Loucy (cell line): Measurements from ENCODE around the gene TUT7.

ENCODE experiments used
- EZH2phosphoT487 ChIP-seq: fragments of 200-600 bp; IDR thresholded peaks from 2 replicates; pipeline ENCODE4 v1.6.1; 2018; ENCODE audit warnings: antibody characterized with exemption, mild to moderate bottlenecking, moderate library complexity, borderline replicate concordance
- TF ChIP-seq, protein P1 (sequence below): fragments of 200-600 bp; sonication (generic); conservative IDR thresholded peaks from 2 replicates; pipeline ENCODE4 v1.5.1; 2014; ENCODE audit warnings: mild to moderate bottlenecking, antibody characterized with exemption, low read length

DNA sequence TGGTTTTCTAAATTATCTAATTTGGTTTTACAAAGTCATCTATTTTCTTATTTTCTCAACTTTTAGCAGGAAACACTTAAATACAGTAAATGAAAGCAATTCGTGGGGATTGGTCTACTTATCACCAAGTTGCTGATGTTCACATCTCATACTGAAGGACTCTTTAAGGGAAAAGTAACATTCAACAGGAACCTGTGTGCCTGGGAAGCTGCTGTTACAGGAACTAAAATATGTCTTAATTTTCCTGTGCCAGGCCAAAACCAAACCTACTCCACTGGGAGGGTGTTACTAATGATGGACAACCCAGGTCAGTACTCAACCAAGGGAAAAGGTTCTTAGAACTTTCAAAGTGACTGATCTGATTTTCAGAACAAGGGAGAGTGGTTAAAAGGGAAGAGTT lies 77.1 kb downstream of the TUT7 start:
- TF ChIP-seq, protein P1, sequence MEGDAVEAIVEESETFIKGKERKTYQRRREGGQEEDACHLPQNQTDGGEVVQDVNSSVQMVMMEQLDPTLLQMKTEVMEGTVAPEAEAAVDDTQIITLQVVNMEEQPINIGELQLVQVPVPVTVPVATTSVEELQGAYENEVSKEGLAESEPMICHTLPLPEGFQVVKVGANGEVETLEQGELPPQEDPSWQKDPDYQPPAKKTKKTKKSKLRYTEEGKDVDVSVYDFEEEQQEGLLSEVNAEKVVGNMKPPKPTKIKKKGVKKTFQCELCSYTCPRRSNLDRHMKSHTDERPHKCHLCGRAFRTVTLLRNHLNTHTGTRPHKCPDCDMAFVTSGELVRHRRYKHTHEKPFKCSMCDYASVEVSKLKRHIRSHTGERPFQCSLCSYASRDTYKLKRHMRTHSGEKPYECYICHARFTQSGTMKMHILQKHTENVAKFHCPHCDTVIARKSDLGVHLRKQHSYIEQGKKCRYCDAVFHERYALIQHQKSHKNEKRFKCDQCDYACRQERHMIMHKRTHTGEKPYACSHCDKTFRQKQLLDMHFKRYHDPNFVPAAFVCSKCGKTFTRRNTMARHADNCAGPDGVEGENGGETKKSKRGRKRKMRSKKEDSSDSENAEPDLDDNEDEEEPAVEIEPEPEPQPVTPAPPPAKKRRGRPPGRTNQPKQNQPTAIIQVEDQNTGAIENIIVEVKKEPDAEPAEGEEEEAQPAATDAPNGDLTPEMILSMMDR = no peak
- no peak for TF ChIP-seq EZH2phosphoT487
